Upper lobe of left lung (tissue), 4 donors: ENCODE results near the gene OLFML2B.
A peak's percentile ranks its signal among the peaks of the same experiment; 100 is the strongest.

Experiments used
- CTCF ChIP-seq, 6 experiments: fragments of 450-650 bp in 4 of 6; fragments of 200-600 bp in 2 of 6; sonication (generic) in 2 of 6; IDR thresholded peaks; one replicate each; pipeline ENCODE4 v1.5.1; 2016 to 2019; ENCODE audit warnings: antibody characterized with exemption in 6 of 6
- EP300 ChIP-seq, 4 donors: sonication (generic); formaldehyde crosslinking; IDR thresholded peaks; one replicate each; pipeline ENCODE4 v1.5.1; 2017; ENCODE audit warnings: antibody characterized with exemption in 4 of 4, control low read depth in 2 of 4
- POLR2A ChIP-seq, 4 donors: fragments of 450-650 bp; IDR thresholded peaks; one replicate each; pipeline ENCODE4 v1.5.1; 2016 to 2017; ENCODE audit warnings: antibody characterized with exemption in 4 of 4, mild to moderate bottlenecking in 2 of 4
- POLR2AphosphoS5 ChIP-seq, 2 donors: sonication (generic); formaldehyde crosslinking; IDR thresholded peaks; one replicate each; pipeline ENCODE4 v1.5.1; 2017; ENCODE audit warnings: antibody characterized with exemption in 2 of 2

- TF ChIP-seq CTCF (IDR thresholded peaks at IDR 0.05): no peak
- TF ChIP-seq EP300 (IDR thresholded peaks at IDR 0.05): no peak
- peak in 1 of 4 donors; percentile 12 for TF ChIP-seq POLR2A (IDR thresholded peaks at IDR 0.05)
- no peak for TF ChIP-seq POLR2AphosphoS5 (IDR thresholded peaks at IDR 0.05)
These were observed 46.6 kb upstream of the OLFML2B start for GRCh38 chr1:162070094-162070748.
